ENCODE data around the gene ATP8A2.
A peak's percentile ranks its signal among the peaks of the same experiment; 100 is the strongest.
"Not testable (repeated sequence)": the region's sequence is repeated elsewhere in the genome, so short reads cannot be mapped to it uniquely, and the experiment has no call there.

ATP8A2 gene

DNA sequence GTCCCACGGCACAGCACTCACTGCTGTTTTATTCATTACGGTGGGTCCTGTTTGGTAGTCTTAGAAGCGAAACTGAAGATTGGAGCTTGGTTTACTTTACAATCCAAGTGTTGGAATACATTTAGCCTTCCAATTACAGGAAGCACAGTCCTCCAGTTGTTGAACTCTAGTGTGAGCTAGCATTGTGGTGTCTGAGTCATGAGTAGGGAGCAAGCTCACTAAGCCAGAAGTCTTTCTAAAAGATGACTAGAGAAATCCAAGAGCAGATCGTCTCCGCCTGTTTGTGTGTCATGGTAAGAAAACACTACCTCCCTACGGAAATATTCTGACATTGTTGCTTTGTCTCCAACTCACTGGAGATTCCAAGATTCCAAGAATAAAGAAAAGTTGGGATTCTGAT lies 690.2 kb downstream of the ATP8A2 start:
- TF ChIP-seq, protein P1, sequence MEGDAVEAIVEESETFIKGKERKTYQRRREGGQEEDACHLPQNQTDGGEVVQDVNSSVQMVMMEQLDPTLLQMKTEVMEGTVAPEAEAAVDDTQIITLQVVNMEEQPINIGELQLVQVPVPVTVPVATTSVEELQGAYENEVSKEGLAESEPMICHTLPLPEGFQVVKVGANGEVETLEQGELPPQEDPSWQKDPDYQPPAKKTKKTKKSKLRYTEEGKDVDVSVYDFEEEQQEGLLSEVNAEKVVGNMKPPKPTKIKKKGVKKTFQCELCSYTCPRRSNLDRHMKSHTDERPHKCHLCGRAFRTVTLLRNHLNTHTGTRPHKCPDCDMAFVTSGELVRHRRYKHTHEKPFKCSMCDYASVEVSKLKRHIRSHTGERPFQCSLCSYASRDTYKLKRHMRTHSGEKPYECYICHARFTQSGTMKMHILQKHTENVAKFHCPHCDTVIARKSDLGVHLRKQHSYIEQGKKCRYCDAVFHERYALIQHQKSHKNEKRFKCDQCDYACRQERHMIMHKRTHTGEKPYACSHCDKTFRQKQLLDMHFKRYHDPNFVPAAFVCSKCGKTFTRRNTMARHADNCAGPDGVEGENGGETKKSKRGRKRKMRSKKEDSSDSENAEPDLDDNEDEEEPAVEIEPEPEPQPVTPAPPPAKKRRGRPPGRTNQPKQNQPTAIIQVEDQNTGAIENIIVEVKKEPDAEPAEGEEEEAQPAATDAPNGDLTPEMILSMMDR (conservative IDR thresholded peaks at IDR 0.05): no peak
- no peak for TF ChIP-seq ZFX (IDR thresholded peaks at IDR 0.05)
- H3K27ac ChIP-seq: no peak overlapping the region

DNA sequence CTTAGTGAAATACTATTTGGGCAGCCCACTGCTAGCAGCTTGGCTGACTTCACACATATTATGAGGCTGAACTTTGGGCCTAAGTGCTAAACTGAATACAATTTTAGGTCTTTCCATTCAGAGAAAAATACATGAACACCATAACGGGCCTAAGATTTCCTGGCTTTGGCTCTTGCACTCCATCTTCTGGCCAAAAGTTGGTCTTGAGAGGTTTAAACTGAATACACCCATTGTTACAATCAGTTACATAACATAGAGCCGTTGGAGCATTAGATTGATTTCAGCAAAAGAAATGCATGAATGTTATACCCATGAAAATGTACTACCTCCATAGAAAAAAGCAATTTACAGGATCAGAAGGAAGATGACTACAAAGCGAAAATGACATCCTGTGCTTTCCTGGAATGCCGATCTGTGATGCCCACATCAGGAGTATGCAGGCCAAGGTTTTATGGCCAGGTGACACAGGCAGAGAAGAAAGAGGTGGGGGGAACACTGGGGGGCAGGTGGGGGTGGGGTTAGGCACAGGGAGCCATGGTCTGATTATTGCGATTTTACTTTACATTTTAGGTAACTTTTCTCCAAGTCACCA lies 691.2 kb downstream of the ATP8A2 start:
- no peak overlapping the region for H3K27ac ChIP-seq
- TF ChIP-seq ZFX (IDR thresholded peaks at IDR 0.05): no peak
- TF ChIP-seq, protein P1 (conservative IDR thresholded peaks at IDR 0.05): peak; percentile 98

DNA sequence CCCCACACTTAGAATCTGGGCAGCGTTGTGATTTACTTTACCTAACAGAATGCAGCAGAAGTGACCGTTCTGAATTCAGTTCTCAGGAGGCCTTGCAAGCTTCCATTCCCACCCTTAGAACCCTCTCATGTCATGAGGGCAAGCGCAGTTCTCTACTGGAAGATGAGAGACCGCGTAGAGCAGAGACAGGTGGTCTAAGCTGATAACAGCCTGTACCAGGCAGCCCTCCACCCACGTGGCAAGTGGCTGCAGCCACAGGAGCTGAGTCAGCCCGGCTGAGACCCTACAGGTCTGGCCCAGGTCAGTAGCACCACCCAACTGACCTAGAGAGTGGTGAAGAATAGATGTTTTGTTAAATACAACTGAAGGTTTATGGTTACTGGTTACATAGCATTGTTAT lies 694.7 kb downstream of the ATP8A2 start:
- H3K27ac ChIP-seq: not testable (repeated sequence)

DNA sequence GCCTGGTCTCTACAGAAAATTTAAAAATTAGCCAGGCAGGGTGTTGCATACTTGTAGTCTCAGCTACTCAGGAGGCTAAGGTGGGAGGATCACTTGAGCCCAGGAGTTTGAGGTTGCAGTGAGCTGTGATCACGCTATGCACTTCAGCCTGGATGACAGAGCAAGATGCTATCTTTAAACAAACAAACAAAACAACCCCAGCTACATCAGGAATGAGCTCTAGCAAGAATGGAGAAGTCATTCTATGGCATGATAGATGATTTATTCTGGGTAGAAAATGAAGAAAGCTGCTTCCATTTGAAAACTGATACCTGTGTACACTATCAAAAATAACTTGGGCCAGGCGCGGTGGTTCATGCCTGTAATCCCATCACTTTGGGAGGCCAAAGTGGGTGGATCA lies 695.8 kb downstream of the ATP8A2 start:
- no peak overlapping the region for H3K27ac ChIP-seq
- TF ChIP-seq, protein P1 (conservative IDR thresholded peaks at IDR 0.05): no peak
- no peak for TF ChIP-seq ZFX (IDR thresholded peaks at IDR 0.05)

DNA sequence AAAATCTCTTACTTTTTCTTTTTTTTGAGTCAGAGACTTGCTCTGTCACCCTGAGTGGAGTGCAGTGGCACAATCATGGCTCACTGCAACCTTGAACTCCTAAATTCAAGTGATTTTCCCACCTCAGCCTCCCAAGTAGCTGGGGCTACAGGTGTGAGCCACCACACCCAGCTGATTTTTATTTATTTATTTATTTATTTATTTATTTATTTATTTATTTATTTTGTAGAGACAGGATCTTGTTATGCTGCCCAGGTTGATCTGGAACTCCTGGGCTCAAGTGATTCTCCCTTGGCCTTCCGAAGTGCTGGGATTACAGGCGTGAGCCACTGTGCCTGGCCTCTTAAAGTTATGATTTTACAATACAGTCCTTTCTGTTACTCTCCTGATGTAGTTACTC lies 696.6 kb downstream of the ATP8A2 start:
- not testable (repeated sequence) for H3K27ac ChIP-seq

DNA sequence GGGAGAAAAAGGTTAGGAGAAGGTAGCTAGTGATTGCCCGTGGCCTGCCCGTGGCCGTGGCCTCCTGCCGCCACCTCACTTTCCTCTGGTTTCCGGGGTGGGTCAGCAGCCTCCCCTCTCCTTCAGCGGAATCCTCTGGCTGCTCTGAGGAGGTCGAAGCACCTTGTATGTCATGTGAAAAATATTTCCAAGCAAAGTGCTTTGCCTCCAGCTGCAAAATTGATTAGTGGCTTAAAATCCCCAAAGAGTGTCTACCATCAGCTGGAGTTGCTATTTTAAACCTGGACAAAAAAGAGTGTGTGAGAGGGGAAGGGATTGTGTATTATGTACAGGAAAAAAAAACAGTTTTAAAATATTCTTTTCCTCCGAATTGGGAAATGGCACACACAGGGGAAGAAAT lies 697.9 kb downstream of the ATP8A2 start:
- H3K27ac ChIP-seq: not testable (repeated sequence)

DNA sequence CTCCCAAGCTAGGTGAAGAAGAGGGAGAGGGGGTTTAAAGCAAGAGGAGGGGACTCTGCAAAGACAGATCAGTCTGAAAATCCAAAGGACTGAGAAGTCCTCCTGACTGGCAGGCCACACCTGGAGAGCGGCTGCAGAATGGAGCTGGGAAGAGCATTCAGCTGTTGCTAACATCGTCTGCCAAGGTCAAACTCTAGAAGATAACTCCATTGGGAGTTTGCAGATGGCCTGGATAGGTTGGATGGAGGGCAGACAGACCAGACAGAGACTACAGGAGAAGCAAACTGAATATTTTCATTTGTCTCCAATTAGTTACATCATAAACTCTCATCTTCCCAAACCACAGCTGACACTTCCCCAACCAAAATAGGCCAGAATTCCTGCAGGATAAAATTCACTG lies 699.9 kb downstream of the ATP8A2 start:
- no peak for TF ChIP-seq ZFX (IDR thresholded peaks at IDR 0.05)
- TF ChIP-seq, protein P1 (conservative IDR thresholded peaks at IDR 0.05): no peak
- no peak overlapping the region for H3K27ac ChIP-seq

DNA sequence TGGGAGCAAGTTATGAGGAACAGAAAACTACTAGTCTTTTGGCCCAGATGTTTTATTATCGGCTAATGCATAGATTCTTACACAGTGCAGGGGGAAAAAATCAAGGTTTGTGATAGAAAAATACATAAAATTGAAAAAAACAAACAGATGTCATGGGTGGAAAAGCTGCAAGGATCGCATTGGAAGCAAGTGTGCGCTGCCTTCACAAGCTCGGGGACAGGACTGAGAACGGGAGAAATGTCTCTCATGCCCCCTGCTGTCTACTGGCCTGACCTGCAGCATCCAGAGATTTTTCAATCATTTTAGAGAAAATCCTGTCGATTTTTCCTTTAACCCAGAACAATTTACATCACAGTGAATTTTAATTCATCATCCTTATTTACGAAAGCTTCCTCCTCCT lies 700.6 kb downstream of the ATP8A2 start:
- TF ChIP-seq, protein P1 (conservative IDR thresholded peaks at IDR 0.05): peak; percentile 97
- H3K27ac ChIP-seq: not testable (repeated sequence)

DNA sequence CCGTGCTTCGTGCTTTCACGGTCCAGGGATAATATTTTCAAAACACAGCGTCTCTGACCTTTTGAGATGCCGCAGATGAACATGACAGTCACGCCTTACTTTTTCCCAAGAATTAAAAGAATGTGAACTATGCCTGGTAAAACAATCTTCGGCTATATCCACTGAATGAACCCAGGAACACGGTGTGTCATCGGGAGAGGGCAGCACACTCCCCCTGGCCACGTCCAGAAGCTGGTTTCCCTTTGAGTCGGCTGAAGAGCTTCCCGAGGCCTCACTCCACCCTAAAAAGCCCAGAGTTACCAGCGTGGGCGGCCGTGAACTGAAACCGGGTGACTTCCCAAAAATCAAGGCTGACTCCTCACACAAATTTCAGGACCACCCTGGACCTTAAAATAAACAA lies 702.9 kb downstream of the ATP8A2 start:
- no peak overlapping the region for H3K27ac ChIP-seq
- no peak for TF ChIP-seq ZFX (IDR thresholded peaks at IDR 0.05)
- TF ChIP-seq, protein P1 (conservative IDR thresholded peaks at IDR 0.05): no peak
